HG02610 (cell line): ENCODE results near the gene MRPS18A.
"Not testable (repeated sequence)": the region's sequence is repeated elsewhere in the genome, so short reads cannot be mapped to it uniquely, and the experiment has no call there.

ENCODE experiments used
- ATAC-seq: cut with Tn5 transposase; IDR thresholded peaks from one replicate; pipeline ENCODE4 v1.9.1; 2021; ENCODE audit warnings: mild to moderate bottlenecking, moderate library complexity; ENCODE audit not compliant: unreplicated experiment

MRPS18A gene

DNA sequence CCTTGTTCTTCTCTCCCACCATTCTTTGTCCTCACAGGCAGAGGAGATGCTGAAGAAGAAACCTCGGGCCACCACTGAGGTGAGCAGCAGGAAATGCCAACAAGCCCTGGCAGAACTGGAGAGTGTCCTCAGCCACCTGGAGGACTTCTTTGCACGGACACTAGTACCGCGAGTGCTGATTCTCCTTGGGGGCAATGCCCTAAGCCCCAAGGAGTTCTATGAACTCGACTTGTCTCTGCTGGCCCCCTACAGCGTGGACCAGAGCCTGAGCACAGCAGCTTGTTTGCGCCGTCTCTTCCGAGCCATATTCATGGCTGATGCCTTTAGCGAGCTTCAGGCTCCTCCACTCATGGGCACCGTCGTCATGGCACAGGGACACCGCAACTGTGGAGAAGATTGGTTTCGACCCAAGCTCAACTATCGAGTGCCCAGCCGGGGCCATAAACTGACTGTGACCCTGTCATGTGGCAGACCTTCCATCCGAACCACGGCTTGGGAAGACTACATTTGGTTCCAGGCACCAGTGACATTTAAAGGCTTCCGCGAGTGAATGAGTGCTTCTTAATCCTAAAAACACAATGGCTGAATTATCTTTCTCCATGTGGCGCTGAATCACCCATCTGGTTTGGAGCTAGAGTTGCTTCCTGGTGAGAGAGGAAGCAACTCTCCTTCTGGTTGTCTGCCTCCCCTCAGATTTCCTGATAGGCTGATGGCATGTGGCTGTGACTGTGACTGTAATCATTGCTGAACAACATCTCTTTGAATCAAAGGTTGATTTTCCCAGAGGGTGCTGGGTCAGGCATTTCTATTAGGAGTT, 47.4 kb downstream of the MRPS18A start:
- no peak for ATAC-seq

DNA sequence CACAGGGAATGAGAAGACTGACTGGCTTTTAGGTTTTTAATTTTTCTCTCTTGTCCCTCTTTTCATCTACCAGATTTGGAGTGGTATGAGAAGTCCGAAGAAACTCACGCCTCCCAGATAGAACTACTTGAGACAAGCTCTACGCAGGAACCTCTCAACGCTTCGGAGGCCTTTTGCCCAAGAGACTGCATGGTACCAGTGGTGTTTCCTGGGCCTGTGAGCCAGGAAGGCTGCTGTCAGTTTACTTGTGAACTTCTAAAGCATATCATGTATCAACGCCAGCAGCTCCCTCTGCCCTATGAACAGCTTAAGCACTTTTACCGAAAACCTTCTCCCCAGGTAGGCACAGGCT, 51.3 kb downstream of the MRPS18A start:
- no peak for ATAC-seq

DNA sequence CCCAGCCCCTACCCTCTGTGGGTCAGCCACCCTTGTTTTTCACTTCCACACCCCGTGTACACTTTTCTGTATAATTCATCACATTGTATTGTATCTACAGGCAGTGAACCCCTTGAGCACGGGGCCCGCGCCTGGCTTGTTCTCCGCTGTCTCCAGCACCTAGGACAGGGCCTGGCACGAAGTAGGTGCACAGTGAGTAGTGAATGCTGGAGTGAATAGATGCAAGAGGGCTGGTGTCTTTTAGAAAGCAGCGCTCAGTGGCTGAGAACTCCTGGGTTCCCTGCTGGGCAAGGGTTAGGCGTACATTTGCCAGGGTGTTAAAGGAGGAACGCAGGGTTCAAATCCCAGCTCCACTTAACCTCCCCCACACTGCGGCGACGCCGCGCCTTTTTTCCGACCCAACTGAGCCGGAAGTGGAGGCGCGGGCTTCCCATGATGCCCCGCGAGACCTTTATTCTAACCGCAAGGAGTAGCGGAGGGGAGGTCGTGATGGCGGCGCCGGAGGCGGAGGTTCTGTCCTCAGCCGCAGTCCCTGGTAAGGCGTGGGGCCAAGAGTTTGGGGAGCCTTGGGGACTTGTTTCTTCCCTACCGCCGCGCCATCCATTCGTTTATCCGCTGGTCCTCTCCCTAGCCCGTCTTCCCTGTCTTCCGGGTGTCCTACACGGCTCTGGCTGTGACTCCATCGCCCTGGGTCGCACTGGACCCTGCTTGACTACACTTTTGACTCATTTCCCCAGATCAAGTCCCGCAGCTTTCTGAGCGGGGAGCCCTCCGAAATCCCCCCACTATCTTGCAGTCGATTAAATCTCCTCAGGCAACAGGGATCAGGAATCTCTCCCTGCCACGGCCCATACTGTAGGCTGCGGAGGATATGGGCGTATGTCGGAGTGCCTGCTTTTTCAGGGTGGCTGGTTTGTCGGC, 51.9 kb downstream of the MRPS18A start, which contains the start of gene MAD2L1BP:
TSS of gene MAD2L1BP (plus strand) at position 454 of the 921 bp plus-strand sequence. CDS start at position 490, 36 bp downstream.
- peak; percentile 84 for ATAC-seq

DNA sequence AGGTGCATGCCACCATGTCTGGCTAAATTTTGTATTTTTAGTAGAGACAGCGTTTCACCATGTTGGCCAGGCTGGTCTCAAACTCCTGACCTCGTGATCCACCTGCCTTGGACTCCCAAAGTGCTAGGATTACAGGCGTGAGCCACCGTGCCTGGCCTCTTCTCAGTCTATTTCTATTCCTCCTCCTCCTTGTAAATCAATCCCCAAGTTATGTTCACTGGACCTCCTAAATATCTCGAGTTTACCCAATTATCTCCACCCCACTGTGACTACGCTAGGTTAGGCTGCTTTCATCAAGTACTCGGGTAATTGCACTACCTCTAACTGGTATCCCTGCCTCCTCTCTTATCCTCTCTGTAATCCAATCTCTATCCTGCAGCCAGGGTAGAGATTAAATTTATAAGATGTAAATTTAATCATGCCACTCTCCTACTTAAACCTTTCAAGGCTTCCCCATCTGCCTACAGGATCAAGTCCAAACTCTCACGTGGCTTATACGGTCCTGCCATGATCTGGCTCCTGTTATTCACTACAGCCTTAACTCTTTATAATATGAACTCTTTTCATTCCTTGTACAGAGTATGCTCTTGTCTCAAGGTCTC, 52.8 kb downstream of the MRPS18A start:
- no peak for ATAC-seq

DNA sequence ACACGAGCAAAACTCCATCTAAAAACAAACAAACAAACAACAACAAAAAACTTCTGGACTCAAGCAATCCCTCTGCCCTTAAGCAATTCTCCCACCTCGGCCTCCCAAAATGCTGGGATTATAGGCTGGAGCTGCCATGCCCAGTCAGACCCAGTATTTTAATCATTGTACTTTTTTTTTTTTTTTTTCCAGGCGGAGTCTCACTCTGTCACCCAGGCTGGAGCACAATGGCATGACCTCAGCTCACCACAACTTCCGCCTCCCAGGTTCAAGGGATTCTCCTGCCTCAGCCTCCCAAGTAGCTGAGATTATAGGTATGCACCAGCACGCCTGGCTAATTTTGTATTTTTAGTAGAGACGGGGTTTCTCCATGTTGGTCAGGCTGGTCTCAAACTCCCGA, 54.6 kb downstream of the MRPS18A start:
- not testable (repeated sequence) for ATAC-seq

DNA sequence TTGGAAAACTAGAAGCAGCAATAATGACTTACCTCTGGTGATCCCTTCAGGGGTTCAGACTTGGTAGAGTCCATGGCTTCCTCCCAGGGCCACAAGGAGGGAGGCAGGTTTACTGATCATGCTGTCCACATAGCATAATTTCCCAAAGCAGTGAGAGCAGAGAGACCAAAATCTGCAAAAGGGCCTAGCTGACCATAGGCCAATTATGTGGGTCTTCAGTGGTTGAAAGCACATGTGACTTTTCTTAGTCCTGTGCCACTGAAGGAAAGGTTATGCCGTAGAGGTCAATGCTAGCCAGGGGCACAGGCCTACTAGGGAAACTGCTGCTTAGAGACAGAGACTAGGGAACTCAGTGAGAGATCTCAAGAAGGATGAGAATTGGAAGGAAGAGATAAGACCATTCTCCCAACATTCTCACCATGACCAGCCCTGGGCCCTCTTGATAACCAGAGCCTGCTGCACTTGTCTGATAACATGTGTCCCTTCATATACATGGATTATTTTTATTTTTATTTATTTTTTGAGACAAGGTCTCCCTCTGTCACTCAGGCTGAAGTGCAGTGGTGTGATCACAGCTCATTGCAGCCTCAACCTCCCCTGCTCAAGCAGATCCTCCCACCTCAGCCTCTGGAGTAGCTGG, 56.5 kb downstream of the MRPS18A start:
- no peak for ATAC-seq

DNA sequence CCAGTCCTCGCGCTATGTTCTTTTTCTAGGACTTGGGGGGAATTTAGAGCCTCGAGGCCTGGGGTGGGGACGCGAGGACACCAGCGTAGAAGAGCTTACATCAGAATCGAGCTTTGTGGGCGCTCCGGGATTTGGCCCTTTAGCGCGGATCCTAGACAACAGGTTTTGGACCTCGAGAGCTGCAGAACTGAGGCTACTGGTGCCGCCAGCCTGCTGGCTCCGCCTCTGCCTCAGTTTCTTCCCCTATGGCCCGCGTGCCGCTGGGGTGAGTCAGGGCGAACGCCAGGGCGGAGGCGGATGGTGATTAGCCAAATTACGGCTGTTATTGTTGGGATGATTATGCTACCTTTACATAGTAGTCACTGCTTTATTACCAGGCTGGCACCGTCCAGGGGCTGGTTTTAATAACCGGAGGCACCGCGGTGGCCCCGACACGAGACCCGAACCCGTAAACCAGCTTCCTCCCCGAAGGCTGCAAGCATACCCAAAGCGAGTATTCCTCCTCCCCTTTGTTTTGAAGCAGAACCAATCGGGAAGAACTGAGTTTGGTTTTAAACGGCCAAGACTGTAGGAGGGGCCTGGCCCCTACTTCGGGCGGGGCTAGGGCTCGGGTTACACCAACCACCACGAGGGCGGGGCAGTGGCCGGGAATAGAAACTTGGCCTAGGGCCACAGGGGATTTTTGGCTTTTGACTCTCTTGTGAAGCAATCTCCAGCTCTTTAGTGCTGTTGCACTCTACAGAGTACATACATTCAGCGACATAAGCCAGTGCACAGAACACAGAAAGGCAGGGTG, 57.9 kb downstream of the MRPS18A start:
- peak; percentile 76 for ATAC-seq

DNA sequence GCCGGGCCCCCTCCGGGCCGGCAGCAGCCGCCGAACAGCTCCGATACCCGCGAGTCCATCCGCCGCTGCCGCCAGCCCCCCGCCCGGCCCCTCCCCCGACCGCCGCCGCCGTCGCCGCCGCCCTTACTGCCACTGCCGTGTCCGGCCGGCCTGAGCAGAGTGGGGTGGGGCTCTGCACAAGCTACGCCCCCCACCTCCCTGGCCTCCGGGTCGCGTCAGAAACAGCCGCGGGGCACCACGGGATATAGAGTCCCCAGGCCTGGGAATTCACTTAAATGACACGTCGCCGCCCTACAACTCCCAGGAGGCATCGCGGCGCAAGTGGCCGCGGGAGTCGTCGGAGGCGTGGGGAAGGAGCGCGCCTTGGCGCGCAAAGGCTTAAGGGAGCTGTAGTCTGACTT, 58.5 kb downstream of the MRPS18A start, which contains the start of gene GTPBP2:
TSS of gene GTPBP2 (minus strand) at position 161 of the 401 bp plus-strand sequence. CDS start at position 59, 102 bp downstream.
- peak; percentile 75 for ATAC-seq

DNA sequence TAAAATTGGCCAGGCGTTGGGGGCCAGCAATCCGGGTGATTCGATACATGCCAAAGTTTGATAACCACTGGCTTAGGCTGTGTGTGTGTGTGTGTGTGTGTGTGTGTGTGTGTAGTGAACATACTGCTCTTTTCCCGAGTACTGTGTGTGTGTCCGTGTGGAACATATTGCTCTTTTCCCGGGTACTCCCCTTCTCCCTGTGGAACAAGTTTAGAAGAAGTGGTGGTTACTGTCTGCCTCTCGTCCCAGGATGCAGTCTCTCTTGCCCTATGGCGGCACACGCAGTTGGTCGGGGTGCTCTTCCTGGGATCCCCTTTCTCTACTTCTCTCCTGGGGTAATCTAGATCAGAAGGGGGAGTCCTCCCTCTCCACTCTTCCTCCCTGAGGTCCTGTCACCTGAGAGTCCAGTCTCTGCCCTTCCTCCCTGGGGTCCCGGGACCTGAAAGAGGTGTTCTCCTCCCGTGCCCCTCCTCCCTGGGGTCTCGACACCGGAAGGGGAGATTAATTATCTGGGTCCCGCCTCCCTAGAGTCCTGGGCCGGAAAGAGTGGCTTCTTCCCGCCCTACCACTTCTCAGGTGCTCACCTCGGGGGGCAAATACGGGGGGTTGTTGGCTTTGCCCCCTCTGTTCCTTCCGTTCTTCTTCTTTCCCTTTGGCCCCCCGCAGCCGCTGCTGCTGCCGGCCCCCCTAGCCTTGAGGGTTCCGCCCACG, 59.0 kb downstream of the MRPS18A start:
- no peak for ATAC-seq

DNA sequence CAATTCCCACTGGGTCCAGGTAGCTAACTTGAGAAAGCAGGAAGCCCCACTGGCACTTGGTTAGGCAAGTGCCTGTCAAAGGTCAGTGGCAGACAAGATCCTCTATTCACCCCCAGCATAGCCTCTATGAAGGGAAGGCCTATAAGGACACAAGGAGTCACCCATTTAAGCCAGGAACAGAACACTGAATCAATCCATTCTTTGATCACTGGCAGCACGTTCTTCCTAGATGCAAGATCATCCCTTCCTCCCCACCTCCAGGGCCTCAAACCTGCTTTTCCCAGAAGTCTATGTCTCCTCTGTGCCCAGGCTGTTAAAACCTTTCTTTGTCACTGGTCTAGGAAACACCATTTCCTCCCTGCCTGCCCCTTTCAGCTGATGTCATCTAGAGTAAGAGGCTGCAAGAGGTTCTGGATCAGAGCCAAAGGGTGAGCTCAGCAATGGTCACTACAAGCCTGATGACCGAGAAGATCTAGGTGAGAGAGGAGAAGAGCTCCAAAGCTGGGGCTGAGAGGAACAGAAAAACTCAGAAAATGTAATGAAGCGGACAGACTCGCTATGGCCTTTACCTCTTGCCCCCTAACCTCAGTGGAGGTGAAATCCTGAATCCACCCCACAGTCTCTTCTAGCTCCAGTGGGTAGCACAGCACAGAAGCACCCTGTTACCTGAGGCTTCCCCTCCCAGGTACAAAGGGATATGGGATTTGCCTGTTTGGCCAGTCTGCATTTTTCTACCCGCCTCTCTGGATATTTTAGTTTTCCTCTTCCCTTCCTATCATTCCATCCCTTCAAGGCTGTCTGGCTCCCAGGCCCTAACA, 60.4 kb downstream of the MRPS18A start:
- ATAC-seq: no peak

DNA sequence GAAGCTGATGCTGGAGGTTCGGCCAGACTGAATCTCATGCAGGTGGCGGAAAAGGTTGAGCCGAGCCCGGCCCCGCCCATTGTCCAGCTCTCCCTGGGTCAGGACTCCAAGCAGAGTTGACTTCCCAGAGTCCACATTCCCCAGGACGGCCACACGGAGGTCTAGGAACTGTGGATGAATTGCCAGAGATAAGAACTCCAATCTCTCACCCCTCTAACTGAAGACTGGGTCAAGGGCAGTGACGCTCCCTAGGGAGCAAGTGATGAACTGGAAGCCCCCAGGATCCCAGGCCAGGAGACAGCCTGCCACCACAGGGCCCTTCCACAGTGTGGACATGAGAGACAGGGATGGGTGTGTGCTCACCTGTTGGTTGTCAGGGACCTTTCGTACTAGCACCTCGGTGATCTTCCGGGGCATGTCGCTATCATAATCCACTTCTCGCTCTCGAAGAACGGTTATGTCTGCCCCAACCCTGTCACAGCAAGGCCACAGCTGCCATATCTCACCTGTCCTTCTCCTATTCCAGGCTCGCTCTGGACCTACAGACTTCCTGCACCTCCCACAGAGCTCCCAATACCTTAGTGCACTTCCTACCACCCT, 62.1 kb downstream of the MRPS18A start:
- ATAC-seq: no peak

DNA sequence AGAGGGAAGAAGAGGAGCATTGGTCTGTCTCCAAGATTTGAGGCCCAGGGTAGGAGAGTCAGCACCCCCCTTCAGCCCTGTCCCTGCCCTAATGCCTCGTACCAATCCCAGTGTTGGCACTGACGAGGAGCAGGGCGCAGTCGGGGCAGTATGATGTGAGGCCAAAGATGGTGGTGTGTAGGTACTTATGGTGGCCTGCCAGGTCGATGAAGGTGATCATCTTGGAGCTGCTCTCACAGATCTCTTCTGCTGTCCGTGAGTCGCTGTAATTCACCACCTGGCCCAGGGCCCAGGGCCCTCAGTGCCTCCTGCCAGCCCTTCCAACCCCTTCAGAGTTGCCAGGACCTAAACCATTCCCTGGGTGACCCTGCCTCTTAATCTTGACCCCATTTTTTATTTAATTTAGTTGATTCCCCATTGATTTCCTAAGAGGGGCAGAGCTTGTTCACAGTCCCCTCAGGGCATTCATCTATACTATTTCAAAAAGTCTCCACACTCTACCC, 62.8 kb downstream of the MRPS18A start:
- ATAC-seq: no peak

DNA sequence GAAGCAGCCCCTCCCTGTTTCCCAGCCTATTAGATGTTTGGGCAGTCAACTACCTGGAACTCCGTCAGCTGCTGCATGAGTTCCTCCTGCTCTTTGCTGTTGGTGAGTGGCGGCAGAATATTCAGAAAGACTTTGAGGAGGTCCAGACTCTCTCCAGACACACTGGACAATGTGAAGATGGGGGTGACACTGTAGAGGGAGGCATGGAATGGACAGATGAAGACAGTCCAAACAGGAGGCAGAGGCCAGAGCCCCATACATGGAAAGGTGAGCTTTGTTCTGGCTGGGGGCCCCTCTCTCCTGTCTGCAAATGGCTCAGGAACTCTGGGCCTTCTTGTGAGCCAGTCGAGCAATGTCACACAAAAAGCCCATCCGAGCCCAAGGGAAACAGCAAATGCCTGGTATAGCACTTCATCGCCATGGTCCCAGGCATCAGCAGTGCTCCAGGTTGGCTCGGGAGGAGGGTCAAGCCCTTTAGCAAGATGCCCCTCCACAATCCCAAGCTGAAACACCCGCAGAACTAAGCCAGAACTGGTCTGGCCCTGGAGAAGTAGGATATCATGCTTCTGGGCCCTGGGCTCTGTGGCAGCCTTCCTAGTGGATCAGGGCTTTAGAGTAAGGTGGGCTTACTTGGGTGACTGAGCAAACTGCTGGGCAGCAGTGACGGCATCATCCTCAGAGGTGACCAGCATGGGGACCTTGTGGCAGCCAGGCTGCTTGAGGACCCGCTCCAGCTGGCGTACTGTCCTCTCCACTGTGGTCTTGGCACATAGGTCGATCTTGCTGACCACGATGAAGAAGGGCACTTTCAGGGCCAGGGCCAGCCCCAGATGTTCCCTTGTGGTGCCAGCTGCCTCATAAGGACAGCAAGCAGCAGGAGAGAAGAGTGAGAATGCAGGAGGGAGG, 63.5 kb downstream of the MRPS18A start:
- ATAC-seq: no peak

DNA sequence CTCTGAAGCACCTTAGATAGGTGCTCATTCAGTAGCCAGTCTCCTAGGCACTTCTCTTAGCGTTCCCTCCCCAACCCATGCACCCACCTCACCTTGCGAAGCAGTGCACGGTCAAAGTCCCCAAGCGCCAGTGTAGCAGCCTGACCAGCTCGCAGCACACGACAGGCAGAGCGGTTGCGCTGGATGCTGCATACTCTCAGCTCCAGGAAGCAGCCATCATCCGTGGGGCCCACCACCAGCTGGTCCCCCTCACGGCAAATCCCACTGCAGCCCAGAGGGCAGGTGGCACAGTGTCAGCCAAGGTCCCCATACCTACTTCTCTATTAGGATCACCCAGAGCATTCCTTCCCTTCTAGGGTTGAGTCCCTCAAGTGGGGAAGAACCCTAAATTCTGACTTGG, 65.0 kb downstream of the MRPS18A start:
- ATAC-seq: no peak

DNA sequence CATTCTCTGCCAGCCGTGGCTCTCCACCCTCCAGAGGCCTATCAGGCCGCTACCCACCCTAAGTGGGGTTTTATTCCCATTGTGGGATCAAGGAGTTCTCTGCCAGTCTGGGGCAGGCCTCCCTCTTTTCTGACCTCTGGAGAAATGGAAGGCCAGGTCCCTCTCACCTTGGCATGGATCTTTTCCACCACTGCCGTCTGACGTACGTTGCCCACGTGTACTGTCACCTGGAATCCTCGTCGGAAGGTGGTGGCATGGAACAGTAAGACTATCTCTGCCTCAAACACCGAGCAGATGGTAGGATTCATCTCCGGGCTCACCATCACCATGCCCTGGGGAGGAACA, 65.8 kb downstream of the MRPS18A start:
- no peak for ATAC-seq
